CD4-positive, CD25-positive, alpha-beta regulatory T cell (primary cell): ENCODE measurements around the gene MYO10. TPM values are rescaled to one million over a fixed set of nuclear protein-coding genes. Genes with fewer than 3 reads are reported as not detected.
A peak's percentile ranks its signal among the peaks of the same experiment; 100 is the strongest.

Experiments used
- ATAC-seq, 2 donors: fragments of 150-1000 bp; cut with Tn5 transposase; one replicate each; pipeline ENCODE4 v1.10.0; 2021; ENCODE audit warnings: low read depth in 2 of 2, moderate number of reproducible peaks in 2 of 2, moderate library complexity in 1 of 2
- DNase-seq, 3 donors: peaks; one replicate each; pipeline versions ENCODE4 v3.0.0 to v3.0.0-alpha.2; 2012 to 2022; ENCODE audit warnings: mixed read lengths in 1 of 3
- H3K27ac ChIP-seq: one replicate; pipeline ENCODE4 v1.7.0; 2013; ENCODE audit warnings: mild to moderate bottlenecking, low read length; ENCODE audit not compliant: insufficient read depth, poor library complexity, severe bottlenecking
- H3K27me3 ChIP-seq: one replicate; pipeline ENCODE4 v1.7.0; 2013; ENCODE audit warnings: low read length; ENCODE audit not compliant: control insufficient read depth, insufficient read depth
- H3K36me3 ChIP-seq: one replicate; pipeline ENCODE4 v1.7.0; 2013; ENCODE audit warnings: mild to moderate bottlenecking, low read length, moderate library complexity; ENCODE audit not compliant: control insufficient read depth, insufficient read depth
- H3K4me1 ChIP-seq: 2 replicates; pipeline ENCODE4 v1.7.0; 2013; ENCODE audit warnings: mild to moderate bottlenecking, low read length; ENCODE audit not compliant: insufficient read depth, control insufficient read depth, poor library complexity, severe bottlenecking
- H3K4me3 ChIP-seq: one replicate; pipeline ENCODE4 v1.7.0; 2013; ENCODE audit warnings: low read depth, mild to moderate bottlenecking, low read length, moderate library complexity
- H3K9me3 ChIP-seq, 2 experiments: 1 replicate in 1 of 2; 2 replicates in 1 of 2; pipeline ENCODE4 v1.7.0; 2013; ENCODE audit warnings: low read length in 2 of 2, mild to moderate bottlenecking in 1 of 2, moderate library complexity in 1 of 2; ENCODE audit not compliant: control insufficient read depth in 2 of 2
- H3K27ac Mint-ChIP-seq, 3 donors: one replicate each; pipeline ENCODE4 v1.8.0; 2020 to 2022; ENCODE audit warnings: mild to moderate bottlenecking in 3 of 3, mixed read lengths in 3 of 3, moderate library complexity in 2 of 3
- H3K27me3 Mint-ChIP-seq: one replicate; pipeline ENCODE4 v1.8.0; 2022; ENCODE audit warnings: mild to moderate bottlenecking, mixed read lengths
- H3K36me3 Mint-ChIP-seq: one replicate; pipeline ENCODE4 v1.8.0; 2020; ENCODE audit warnings: mixed read lengths
- H3K4me1 Mint-ChIP-seq, 4 donors: one replicate each; pipeline ENCODE4 v1.8.0; 2020 to 2022; ENCODE audit warnings: mixed read lengths in 4 of 4, mild to moderate bottlenecking in 1 of 4
- H3K4me3 Mint-ChIP-seq, 4 donors: one replicate each; pipeline ENCODE4 v1.8.0; 2020 to 2022; ENCODE audit warnings: mild to moderate bottlenecking in 4 of 4, mixed read lengths in 4 of 4, moderate library complexity in 3 of 4
- H3K9me3 Mint-ChIP-seq, 7 donors: one replicate each; pipeline ENCODE4 v1.8.0; 2020 to 2022; ENCODE audit warnings: mixed read lengths in 7 of 7, mild to moderate bottlenecking in 3 of 7, moderate library complexity in 2 of 7
- polyA plus RNA-seq, 4 donors: library from polyadenylated mRNA; unstranded; fragments of 300-500 nt; fragmentation: Illumina TruSeq; gene quantifications; one replicate each; pipeline ENCODE4 v1.2.3, GENCODE V29; 2021
- total RNA-seq: library from RNA; stranded (reverse); gene quantifications from one replicate; pipeline ENCODE4 v1.2.3, GENCODE V29; 2022

The MYO10 gene
- total and polyA plus RNA-seq, 5 donors from 2014 or later: 0.01 to 0.05 (median 0.02) TPM; not detected in 1

- H3K36me3 ChIP-seq: no peaks in the 10 kb centered on the region
- H3K4me1 ChIP-seq: no peaks in the 10 kb centered on the region
- no peaks in the 10 kb centered on the region for H3K9me3 Mint-ChIP-seq
- no peaks in the 10 kb centered on the region for H3K36me3 Mint-ChIP-seq
- no peaks in the 10 kb centered on the region for H3K9me3 ChIP-seq
- no peak overlapping the region for H3K4me3 ChIP-seq
- H3K4me1 Mint-ChIP-seq: peaks cover 0 to 4% (median under 1%) of the 10 kb centered on the region in 4 donors
- no peak overlapping the region for H3K4me3 Mint-ChIP-seq
- H3K27ac ChIP-seq: no peak overlapping the region
- DNase-seq (no peak), ATAC-seq (no peak)
- no peaks in the 10 kb centered on the region for H3K27me3 Mint-ChIP-seq
- no peak overlapping the region for H3K27ac Mint-ChIP-seq
- no peaks in the 10 kb centered on the region for H3K27me3 ChIP-seq
Measured at GRCh38 chr5:16754086-16754485, 182.0 kb downstream of the MYO10 start.

GRCh38 chr5:16750445-16750844 is 185.6 kb downstream of the MYO10 start:
- H3K27me3 Mint-ChIP-seq: no peaks in the 10 kb centered on the region
- no peaks in the 10 kb centered on the region for H3K9me3 Mint-ChIP-seq
- H3K36me3 Mint-ChIP-seq: no peaks in the 10 kb centered on the region
- Histone ChIP-seq H3K9me3 (no peaks in the 10 kb centered on the region), H3K4me1 (no peaks in the 10 kb centered on the region), H3K36me3 (no peaks in the 10 kb centered on the region), H3K27ac (no peak overlapping the region), H3K4me3 (no peak overlapping the region), H3K27me3 (no peaks in the 10 kb centered on the region)
- peak overlapping the region in 1 of 4 donors; percentile 52 for H3K4me3 Mint-ChIP-seq
- no peaks in the 10 kb centered on the region for H3K4me1 Mint-ChIP-seq
- ATAC-seq (no peak), DNase-seq (no peak)
- H3K27ac Mint-ChIP-seq: no peak overlapping the region

- no peak for DNase-seq
- Mint-ChIP-seq H3K36me3 (no peaks in the 10 kb centered on the region), H3K4me3 (no peak overlapping the region), H3K4me1 (no peaks in the 10 kb centered on the region), H3K27me3 (peaks cover 4% of the 10 kb centered on the region), H3K9me3 (no peaks in the 10 kb centered on the region), H3K27ac (no peak overlapping the region)
- no peaks in the 10 kb centered on the region for H3K27me3 ChIP-seq
- ATAC-seq: no peak
- no peaks in the 10 kb centered on the region for H3K9me3 ChIP-seq
- no peaks in the 10 kb centered on the region for H3K4me1 ChIP-seq
- no peak overlapping the region for H3K27ac ChIP-seq
- no peaks in the 10 kb centered on the region for H3K36me3 ChIP-seq
- H3K4me3 ChIP-seq: no peak overlapping the region
Measured at GRCh38 chr5:16749626-16750025, 186.5 kb downstream of the MYO10 start.

- DNase-seq (no peak), ATAC-seq (no peak)
- Mint-ChIP-seq H3K27me3 (peaks cover 15% of the 10 kb centered on the region), H3K9me3 (no peaks in the 10 kb centered on the region), H3K36me3 (no peaks in the 10 kb centered on the region), H3K4me1 (no peaks in the 10 kb centered on the region), H3K4me3 (no peak overlapping the region), H3K27ac (no peak overlapping the region)
- Histone ChIP-seq H3K9me3 (no peaks in the 10 kb centered on the region), H3K27ac (no peak overlapping the region), H3K4me3 (no peak overlapping the region), H3K27me3 (peaks cover 3% of the 10 kb centered on the region), H3K4me1 (no peaks in the 10 kb centered on the region), H3K36me3 (no peaks in the 10 kb centered on the region)
Measured at GRCh38 chr5:16744164-16744880, 191.8 kb downstream of the MYO10 start.

GRCh38 chr5:16742938-16743337 is 193.2 kb downstream of the MYO10 start:
- no peak for ATAC-seq
- H3K27ac Mint-ChIP-seq: no peak overlapping the region

GRCh38 chr5:16740811-16741392 is 195.2 kb downstream of the MYO10 start:
- no peak overlapping the region for H3K4me3 Mint-ChIP-seq
- peaks cover 0 to 3% (median 0%) of the 10 kb centered on the region in 4 donors for H3K4me1 Mint-ChIP-seq
- H3K27ac ChIP-seq: no peak overlapping the region
- DNase-seq (no peak), ATAC-seq (no peak)
- no peaks in the 10 kb centered on the region for H3K36me3 Mint-ChIP-seq
- no peaks in the 10 kb centered on the region for H3K4me1 ChIP-seq
- H3K4me3 ChIP-seq: no peak overlapping the region
- peaks cover 32% of the 10 kb centered on the region for H3K27me3 Mint-ChIP-seq
- no peaks in the 10 kb centered on the region for H3K9me3 Mint-ChIP-seq
- H3K36me3 ChIP-seq: no peaks in the 10 kb centered on the region
- no peak overlapping the region for H3K27ac Mint-ChIP-seq
- H3K27me3 ChIP-seq: peaks cover 7% of the 10 kb centered on the region
- no peaks in the 10 kb centered on the region for H3K9me3 ChIP-seq

More at GRCh38 chr5:16742938-16743337, 193.2 kb downstream of the MYO10 start:
- peaks cover 3% of the 10 kb centered on the region for H3K27me3 ChIP-seq
- H3K4me3 Mint-ChIP-seq: no peak overlapping the region
- no peak for DNase-seq
- H3K27me3 Mint-ChIP-seq: peaks cover 22% of the 10 kb centered on the region
- H3K9me3 ChIP-seq: no peaks in the 10 kb centered on the region
- no peaks in the 10 kb centered on the region for H3K9me3 Mint-ChIP-seq
- no peaks in the 10 kb centered on the region for H3K4me1 ChIP-seq
- no peak overlapping the region for H3K27ac ChIP-seq
- H3K36me3 Mint-ChIP-seq: no peaks in the 10 kb centered on the region
- H3K4me1 Mint-ChIP-seq: peaks cover 0 to 1% (median 0%) of the 10 kb centered on the region in 4 donors
- H3K4me3 ChIP-seq: no peak overlapping the region
- H3K36me3 ChIP-seq: no peaks in the 10 kb centered on the region

GRCh38 chr5:16740066-16740810 is 195.8 kb downstream of the MYO10 start:
- Histone ChIP-seq H3K9me3 (no peaks in the 10 kb centered on the region), H3K27me3 (peaks cover 7% of the 10 kb centered on the region), H3K4me1 (no peaks in the 10 kb centered on the region), H3K36me3 (no peaks in the 10 kb centered on the region), H3K27ac (no peak overlapping the region), H3K4me3 (no peak overlapping the region)
- no peak overlapping the region for H3K27ac Mint-ChIP-seq
- peaks cover 35% of the 10 kb centered on the region for H3K27me3 Mint-ChIP-seq
- ATAC-seq: no peak
- DNase-seq: no peak
- peaks cover 0 to 3% (median 0%) of the 10 kb centered on the region in 4 donors for H3K4me1 Mint-ChIP-seq
- H3K4me3 Mint-ChIP-seq: no peak overlapping the region
- no peaks in the 10 kb centered on the region for H3K9me3 Mint-ChIP-seq
- no peaks in the 10 kb centered on the region for H3K36me3 Mint-ChIP-seq
